Stomach (tissue), 4 donors: ENCODE results near the gene YIF1B.

Experiments
- POLR2A ChIP-seq, 4 donors: fragments of 450-650 bp; IDR thresholded peaks; one replicate each; pipeline ENCODE4 v1.6.1; 2016; ENCODE audit warnings: antibody characterized with exemption in 4 of 4, control low read depth in 2 of 4, mild to moderate bottlenecking in 1 of 4, moderate library complexity in 1 of 4
- TF ChIP-seq, protein P1 (sequence below), 7 experiments: fragments of 450-650 bp in 4 of 7; fragments of 200-600 bp in 3 of 7; sonication (generic) in 3 of 7; IDR thresholded peaks; one replicate each; pipeline ENCODE4 v1.5.1; 2016 to 2019; ENCODE audit warnings: antibody characterized with exemption in 7 of 7, control low read depth in 2 of 7, mild to moderate bottlenecking in 1 of 7

DNA sequence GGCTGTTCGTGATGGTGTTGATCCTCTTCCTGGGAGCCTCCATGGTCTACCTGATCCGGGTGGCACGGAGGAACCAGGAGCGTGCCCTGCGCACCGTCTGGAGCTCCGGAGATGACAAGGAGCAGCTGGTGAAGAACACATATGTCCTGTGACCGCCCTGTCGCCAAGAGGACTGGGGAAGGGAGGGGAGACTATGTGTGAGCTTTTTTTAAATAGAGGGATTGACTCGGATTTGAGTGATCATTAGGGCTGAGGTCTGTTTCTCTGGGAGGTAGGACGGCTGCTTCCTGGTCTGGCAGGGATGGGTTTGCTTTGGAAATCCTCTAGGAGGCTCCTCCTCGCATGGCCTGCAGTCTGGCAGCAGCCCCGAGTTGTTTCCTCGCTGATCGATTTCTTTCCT lies 23.9 kb downstream of the YIF1B start:
- TF ChIP-seq, protein P1, sequence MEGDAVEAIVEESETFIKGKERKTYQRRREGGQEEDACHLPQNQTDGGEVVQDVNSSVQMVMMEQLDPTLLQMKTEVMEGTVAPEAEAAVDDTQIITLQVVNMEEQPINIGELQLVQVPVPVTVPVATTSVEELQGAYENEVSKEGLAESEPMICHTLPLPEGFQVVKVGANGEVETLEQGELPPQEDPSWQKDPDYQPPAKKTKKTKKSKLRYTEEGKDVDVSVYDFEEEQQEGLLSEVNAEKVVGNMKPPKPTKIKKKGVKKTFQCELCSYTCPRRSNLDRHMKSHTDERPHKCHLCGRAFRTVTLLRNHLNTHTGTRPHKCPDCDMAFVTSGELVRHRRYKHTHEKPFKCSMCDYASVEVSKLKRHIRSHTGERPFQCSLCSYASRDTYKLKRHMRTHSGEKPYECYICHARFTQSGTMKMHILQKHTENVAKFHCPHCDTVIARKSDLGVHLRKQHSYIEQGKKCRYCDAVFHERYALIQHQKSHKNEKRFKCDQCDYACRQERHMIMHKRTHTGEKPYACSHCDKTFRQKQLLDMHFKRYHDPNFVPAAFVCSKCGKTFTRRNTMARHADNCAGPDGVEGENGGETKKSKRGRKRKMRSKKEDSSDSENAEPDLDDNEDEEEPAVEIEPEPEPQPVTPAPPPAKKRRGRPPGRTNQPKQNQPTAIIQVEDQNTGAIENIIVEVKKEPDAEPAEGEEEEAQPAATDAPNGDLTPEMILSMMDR (IDR thresholded peaks at IDR 0.05): no peak
- TF ChIP-seq POLR2A (IDR thresholded peaks at IDR 0.05): no peak
